GM18511 (cell line): ENCODE results near the gene COP1.
"Not testable (repeated sequence)": the region's sequence is repeated elsewhere in the genome, so short reads cannot be mapped to it uniquely, and the experiment has no call there.

Source experiments
- ATAC-seq: cut with Tn5 transposase; IDR thresholded peaks from one replicate; pipeline ENCODE4 v1.9.1; 2021; ENCODE audit warnings: mild to moderate bottlenecking, moderate library complexity; ENCODE audit not compliant: unreplicated experiment

COP1 gene

DNA sequence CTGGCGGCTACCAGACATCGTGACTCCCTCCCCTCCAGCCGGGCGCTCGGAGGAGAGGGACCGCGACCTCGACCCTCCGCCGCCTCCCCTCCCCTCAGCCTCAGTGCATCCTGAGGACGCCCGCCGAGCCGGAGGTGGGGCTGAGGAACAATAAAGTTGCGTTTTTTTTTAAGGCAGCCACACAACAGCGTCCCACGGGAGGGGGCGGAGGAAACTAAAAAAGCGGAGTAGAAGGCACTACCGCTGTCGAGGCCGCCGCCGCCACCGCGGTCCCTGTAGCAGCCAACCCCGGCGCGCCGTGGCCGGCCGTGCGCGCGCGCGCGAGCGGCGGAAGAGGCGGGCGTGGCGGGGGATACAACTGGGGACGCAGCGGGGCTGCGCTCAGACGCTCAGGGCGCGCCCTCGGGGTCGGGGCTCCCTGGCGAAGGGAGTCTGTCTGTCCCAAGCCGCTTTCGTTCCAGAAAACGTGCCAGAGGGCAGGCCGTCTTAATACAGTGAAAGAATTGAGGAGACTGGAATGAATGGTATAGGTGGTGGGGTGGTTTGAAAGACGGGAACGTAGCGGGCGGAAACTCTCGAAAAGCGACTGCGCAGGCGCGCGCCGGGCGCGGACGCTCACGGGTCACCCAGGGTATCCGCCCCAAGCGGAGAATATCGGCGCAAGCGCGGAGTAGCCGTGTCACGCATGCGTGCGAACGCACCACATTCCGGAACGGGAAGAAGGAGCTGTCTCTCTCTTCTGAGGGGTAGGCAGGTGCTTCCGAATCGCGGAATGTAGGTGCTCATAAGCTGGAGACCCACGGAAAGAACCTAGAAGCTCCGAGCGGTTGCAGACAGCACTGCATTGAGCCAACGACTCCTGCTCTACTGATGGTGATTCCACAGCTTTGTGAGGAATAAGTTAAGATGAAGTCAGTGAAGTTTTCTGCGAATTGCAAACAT is at the start of gene COP1:
Gene COP1 (minus strand): TSS at position 326 of the 942 bp plus-strand sequence. CDS start 308 bp downstream, at position 18.
- ATAC-seq = peak; percentile 81

DNA sequence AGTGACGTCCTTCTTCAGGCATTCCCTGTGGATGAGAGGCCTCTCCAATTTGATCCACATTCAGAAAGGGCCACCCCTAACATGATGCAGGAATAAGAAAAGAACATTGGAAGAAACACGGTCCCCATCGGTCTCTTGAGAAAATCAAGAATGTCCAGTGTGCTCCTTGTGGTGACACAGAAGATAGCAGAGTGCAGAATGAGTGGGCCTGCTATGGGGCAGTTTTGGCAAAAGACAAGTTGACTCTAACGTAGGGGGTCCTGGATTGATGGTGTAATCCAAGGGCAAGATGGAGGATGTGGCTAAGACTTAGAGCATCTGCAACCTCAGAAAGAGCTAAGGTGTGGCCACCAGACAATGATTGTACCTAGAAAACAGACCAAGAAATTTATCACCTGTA is 45.1 kb upstream of the COP1 start:
- no peak for ATAC-seq

DNA sequence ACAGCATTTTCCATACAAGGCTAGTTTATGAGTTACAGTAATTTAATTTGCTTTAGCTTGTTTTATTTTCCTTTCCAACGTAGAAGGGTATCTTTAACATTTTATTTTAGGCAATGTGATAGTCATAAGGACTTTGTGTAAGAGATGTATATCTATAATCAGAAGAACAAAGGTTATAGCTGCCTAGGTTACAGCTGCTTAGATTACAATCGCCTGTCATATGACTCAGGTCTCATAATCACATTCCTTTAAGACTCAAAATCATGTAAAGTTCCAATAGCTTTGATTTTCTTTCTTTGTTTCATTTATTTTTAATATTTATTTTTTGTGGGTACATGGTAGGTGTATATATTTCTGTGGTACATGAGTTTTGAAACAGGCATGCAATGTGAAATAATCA is 37.8 kb upstream of the COP1 start:
- ATAC-seq = no peak

DNA sequence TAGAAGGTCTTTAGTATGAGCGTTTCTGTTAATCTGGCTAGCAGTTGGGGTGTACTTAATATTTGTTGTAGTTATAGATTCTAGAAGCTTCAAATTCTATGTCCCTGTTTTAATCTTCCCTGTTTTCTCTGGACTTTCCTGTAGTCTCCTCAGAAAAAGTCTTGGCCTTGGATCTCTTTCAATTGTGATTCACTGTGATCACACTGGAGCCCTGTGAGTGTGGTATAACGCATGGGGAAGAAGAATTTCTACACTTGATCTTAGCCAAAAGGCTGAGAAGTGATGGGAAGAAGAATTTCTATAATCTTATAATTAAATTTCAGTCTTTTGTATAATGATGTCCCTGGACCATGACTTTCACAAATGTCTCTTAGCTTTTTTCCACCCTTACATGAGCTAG is 36.7 kb upstream of the COP1 start:
- no peak for ATAC-seq

DNA sequence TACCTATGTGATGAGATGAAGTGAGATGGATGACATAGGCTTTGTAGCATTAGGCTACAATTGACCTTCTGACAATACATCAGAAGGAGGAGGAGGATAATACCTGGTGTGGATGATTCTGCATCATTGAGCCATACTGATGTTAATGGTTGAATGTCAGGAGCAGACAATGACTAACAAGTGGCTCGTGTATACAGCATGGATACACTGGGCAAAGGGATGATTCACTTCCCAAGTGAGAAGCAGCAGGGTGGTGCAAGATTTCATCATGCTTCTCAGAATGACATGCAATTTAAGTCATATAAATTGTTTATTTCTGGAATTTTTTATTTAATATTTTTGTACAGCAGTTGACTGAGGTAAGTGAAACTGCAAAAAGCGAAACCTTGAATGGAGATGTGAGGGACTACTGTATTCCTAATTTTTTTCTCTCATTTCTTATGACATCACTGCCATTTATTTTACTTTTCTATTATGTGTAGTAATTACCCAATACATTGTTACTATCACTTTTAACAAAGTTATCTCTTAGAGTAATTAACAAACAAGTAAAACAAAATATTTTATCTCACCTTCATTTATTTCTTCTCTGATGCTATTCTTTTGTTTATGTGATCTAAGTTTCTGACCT is 34.4 kb upstream of the COP1 start:
- ATAC-seq = no peak

DNA sequence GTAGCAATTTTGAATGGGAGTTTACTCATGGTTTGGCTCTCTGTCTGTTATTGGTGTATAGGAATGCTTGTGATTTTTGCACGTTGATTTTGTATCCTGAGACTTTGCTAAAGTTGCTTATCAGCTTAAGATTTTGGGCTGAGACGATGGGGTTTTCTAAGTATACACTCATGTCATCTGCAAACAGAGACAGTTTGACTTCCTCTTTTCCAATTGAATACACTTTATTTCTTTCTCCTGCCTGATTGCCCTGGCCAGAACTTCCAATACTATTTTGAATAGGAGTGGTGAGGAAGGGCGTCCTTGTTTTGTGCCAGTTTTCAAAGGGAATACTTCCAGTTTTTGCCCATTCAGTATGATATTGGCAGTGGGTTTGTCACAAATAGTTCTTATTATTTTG is 26.6 kb upstream of the COP1 start:
- ATAC-seq = not testable (repeated sequence)

DNA sequence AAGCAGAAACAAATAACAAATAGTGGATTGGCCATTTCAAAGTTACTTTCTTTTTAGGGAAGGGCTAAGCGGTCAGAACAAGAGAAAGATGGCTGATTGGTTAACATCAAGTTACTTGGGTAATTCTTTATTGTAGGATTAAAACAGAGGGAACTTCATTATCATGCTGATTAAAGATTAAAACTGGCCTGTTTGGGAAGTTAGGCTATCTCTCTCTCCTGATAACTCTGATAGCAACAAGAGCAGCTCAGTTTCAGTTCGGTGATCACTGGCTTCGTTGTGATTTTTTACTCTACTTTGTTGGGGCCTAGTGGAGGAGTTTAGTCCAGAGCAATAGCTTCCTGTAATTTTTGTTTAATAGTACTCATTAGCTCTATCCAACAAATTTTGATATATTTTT is 20.5 kb upstream of the COP1 start:
- no peak for ATAC-seq

DNA sequence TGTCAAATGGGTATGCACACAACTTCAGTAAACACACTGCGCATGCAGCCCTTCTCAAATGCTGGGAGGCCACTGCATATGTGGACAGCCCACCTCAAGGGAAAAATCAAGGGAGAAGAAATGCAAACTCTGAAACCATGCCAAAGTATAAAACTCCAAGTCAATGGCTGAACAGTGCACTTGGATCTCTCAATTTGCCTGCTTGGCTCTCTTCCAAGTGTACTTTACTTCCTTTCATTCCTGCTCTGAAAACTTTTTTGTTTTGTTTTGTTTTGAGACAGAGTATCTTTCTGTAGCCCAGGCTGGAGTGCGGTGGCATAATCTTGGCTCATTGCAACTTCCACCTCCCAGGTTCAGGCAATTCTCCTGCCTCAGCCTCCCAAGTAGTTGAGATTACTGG is 18.8 kb upstream of the COP1 start:
- no peak for ATAC-seq

DNA sequence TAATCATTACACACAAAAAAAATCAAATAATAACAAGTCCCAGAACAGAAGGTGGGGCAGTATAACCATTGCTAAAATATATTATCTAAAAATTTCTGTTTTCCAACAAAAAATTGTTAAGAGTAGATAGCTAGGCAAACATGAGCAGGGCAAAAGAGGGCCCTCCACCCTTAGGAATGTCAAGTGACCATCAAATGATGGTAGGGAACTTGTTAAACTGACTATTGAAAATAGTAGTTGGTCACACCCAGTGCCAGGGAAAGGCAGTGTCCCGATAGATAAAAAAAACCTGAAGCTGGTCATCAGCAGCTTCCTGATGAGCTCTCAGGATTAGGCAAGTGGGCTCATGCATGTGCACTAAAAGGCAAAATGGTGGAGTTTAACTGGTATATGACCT is 18.4 kb upstream of the COP1 start:
- ATAC-seq = no peak

DNA sequence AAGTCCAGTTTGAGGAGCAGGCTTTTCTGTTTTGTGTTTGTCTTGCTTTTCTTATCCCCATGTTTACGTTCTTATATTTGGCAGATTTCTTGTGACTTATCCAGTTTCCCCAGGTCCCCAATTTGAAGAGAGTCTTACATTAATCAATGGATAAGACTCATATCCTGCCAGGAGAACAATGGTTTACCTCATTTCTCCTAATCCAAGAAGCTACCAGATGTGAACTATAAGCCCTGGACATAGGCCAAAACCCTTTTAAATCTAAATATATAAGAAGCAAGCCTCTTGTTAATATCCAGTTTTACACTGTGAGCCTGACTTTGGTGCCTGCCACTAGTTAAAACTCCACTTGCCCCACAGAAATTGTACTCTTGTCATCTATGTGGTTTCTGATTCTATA is 15.1 kb upstream of the COP1 start:
- no peak for ATAC-seq

DNA sequence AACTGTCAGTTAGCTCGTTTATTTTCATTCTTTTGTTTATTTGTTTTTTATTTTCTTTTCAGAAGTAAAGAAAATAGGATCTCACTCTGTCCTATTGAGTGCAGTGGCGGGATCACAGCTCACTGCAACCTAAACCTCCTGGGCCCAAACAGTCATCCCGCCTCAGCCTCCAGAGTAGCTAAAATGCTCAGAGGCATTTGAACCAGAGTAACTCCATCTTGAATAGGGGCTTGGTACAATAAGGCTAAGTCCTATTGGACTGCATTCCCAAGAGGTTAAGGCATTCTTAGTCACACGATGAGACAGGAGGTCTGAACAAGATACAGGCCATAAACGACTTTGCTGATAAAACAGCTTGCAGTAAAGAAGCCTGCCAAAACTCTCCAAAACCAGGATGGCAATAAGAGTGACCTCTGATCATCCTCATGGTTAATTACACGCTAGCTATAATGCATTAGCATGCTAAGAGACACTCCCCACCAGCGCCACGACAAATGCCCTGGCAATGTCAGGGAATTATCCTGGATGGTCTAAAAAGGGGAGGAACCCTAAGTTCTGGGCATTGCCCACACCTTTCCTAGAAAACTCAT is 13.1 kb upstream of the COP1 start:
- ATAC-seq = no peak

DNA sequence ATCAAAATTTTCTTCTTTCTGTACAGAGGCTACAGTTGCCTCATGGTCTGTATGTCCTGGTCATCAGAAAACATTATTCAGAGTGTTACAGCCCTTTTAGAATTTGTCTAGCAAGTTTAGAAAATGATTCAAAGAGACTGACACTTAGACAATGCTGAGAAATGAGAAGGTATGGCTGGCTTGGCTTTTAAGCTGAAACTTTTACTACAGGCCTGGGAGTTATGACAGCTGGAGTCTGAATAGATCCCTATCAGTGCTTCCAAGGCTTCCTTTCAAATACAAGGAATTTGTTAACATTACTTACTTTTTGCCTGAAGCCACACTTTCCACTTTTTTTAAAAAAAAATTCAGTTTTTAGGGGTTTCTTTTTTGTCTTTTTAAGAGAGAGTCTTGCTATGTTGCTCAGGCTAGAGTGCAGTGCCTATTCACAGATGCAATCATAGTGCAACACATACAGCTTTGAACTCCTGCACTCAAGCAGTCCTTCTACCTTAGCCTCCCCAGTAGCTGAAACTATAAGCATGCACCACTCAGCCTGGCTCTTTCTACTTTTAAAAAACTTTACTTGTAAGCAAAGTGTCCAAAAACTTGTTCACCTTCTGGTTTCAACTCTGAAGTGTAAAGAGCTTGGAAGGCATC is 10.5 kb upstream of the COP1 start:
- no peak for ATAC-seq

DNA sequence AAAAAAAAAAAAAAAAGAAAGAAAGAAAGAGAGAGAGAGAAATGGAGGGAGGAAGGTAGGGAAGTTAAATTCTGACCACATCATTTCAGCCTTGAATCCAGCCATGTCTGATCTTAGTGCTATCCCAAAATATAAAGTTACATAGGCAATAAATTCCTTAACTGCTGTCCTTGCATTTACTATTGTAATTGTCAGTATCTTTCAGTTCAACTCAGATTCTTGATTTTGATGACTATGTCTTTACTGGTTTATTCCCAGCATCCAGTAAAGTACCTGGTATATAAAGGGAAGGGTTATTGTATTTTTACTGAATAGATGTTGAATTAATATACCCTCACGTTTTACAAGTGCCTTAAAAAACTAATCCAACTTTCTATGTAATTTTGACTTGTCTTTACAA is 8.9 kb upstream of the COP1 start:
- ATAC-seq = no peak

DNA sequence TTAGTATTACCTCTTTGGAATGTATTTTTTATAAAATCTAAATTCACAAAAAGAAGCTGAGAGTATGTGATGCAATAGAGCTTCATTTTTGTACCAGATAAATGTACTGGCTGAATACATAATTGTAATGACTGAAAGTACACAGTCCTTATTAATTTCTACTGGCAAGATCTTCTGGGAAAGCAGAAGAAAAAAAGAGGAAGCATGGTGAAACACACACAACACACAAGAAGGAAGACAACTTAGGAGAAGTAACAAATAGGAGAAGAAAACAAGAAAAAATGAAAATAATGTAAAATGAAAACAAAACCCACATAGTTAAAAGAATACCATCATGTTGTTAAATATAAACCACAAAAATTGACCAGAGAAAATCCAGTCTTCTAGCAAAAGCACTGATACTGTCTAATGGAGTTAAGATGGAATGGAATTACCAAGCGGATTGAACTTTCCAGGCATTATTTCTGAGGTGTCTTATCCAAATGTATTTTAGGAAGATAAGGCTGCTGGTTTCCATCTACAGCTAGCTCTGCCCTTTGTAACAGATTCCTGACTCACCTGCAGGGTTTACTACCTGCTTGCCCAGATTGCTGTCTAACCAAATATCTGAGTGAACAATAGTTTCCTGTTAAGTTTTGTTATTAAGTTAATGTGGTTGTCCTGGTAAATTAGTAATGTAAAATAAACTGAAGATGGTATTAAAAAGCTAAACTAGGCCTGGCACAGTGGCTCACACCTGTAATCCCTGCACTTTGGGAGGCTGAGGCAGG is 4.5 kb upstream of the COP1 start:
- no peak for ATAC-seq

DNA sequence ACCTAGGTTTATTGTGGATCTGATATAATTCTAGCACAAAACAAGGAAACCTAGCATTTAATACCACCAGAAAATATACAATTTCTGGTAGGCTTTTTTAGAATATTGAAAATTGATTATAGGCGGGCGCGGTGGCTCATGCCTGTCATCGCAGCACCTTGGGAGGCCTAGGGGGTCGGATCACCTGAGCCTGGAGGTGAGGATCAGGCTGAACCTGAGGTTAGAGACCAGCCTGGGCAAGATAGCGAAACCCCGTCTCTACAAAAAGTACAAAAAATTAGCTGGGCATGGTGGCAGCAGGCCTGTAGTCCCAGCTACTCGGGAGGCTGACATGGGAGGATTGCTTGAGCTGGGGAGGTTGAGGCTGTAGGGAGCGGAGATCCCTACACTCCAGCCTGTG is 948 bp upstream of the COP1 start:
- no peak for ATAC-seq

DNA sequence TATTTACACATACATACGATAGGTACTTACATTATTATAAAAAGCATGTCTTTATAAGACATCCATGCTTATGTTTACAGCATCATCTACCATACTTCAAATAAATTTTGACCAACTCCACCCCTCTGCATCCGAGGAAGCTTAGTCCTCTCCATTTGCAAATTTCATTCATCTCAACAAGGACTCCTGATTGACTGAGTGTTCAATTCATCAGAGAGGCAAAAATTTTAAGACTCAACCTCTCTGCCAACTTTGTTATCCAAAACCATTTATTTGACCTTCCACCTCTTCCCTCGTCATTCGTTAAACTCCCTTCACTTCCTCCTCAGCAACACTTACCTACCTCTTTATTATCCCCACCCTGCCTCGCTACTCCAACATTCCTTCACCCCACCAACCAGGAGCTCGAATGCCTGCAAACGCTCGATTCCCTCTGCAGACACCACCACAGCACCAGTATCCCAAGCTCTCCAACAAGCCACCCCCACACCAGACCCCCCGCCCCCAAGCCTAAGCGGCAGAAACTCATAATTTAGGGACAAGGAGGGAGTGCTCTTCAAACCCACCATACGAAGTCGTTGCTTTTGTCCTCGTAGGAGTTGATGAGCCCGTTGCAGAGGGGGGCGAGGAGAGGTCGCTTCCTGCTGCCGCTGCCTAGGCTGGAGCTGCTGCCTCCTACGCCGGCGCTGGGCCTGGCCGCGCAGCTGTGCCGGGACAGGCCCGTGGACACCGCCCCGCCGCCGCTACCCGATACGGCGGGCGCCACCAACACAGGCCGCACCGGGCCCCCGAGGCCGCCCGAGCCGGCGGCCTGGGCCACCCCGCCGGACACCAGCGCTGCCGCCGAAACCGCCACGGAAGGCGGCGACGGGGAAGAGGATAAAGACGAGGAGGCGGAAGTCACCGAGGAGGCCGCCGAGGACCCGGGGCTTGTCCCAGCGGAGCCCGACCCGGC is 803 bp downstream of the COP1 start:
- peak; percentile 26 for ATAC-seq

DNA sequence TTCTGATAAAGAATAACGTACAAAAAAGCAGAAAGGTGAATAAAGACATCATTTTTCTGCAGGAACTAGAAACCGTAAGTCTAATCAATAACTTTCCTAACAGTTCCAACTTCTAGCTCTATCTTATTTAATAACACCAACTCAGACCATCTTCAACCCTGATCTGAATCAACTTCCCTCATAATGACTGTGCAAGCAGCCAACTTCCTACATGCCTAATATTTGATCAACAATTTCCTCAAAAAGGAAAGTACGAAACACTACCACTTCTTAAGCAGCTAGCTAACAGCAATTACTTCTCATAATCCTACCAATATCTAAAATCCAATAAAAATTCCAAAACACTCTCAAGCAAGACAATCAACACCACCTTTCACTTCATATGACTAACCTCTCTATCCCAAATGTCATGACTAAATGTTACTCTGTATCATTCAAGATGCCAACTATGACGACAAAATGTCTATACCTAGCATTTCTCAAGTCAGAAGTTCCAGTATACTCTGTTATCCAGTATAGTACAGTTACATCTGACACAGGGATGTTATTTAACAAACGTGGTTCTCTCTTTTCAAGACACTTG is 1.7 kb downstream of the COP1 start:
- no peak for ATAC-seq

DNA sequence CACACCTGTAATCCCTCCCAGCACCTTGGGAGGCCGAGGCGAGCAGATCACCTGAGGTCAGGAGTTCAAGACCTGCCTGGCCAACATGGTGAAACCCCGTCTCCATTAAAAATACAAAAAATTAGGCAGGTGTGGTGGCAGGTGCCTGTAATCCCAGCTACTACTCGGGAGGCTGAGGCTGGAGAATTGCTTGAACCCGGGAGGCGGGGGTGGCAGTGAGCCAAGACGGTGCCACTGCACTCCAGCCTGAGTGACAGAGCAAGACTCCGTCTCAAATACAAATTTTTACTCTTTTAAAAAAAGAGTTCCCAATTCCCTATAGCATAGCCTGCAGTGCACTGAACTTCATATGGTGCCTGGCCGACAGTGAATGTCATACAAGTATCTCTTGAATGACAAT is 2.4 kb downstream of the COP1 start:
- not testable (repeated sequence) for ATAC-seq

DNA sequence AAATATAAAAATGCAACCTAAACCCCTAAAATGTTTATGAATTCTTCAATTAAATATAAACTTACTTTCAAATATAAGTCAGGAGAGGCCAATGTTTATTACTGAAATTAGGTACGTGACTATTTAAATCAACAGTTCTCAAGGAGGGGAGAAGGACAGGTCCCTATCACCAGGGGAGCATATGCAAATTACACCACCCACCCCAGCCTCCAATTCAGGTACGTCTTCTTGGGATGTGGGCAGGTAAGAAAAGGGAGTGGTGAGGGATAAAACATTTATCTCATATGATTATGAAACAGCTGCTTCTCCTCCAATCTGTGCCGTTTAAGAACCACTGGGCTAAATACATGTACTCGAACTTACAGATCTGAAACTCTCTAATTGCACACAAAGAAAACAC is 3.4 kb downstream of the COP1 start:
- no peak for ATAC-seq
